Measurements from ENCODE around the gene SLC36A4. TPM values are rescaled to one million over a fixed set of nuclear protein-coding genes. Genes with fewer than 3 reads are reported as not detected.

Gene SLC36A4
- total and polyA plus RNA-seq, 9 of the 15 experiments (the other 6 are each of a cell fraction or from before 2014, with no cell fraction given) = 1.4 to 8.0 (median 5.4) TPM

DNA sequence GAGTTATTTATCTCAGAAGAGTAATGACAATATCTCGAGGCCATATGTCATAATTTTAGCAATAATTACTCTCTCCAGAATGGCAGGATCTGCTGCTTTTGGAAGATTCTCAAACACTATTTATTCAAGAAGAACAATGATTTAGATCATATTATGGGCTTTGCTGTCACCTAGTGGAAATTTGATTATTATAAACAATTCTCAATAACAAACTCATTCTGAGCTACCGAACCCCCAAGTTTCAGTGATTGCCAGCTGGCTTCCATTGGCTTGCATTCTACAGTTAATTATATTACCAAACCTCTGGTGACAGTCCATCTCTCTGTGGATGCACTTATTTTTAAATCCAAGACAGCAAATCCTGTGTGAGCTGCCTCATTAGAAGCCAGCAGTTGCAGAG lies 27.9 kb upstream of the SLC36A4 start:
- no peak overlapping the region for H3K27ac ChIP-seq (ENCODE audit: extremely low read depth, low read depth, low read length)
- H3K4me3 ChIP-seq = no peak overlapping the region
- H3K27me3 ChIP-seq (ENCODE audit: control insufficient read depth in 2 of 2, insufficient read depth in 2 of 2, low read length in 2 of 2) = no peaks in the 10 kb centered on the region
- H3K9me3 ChIP-seq (replicated peaks; ENCODE audit: control insufficient read depth, insufficient read depth, low read depth, low read length) = no peaks in the 10 kb centered on the region
- H3K4me1 ChIP-seq (replicated peaks in 1 of 2; ENCODE audit: control insufficient read depth in 2 of 2, insufficient read depth in 2 of 2, low read length in 2 of 2) = no peaks in the 10 kb centered on the region
- no peak overlapping the region for H3K4me2 ChIP-seq (ENCODE audit: insufficient read depth, low read length)
- ChIA-PET POLR2A (no interaction called here), CTCF (ENCODE audit: low intra/inter-chr PET ratio) (interaction anchor here (1.3 kb wide), 1 partner anchor 283 kb away, joined by 6 read pairs; no protein-coding TSS in a partner anchor)
- FAIRE-seq (no peak), ATAC-seq (peak; percentile 38; the same call in 1 of the 3 replicates), DNase-seq (ENCODE audit: extremely low read depth in 1 of 4, low spot score in 3 of 4) (peak in 2 of 4 experiments; percentile 9)
- no peaks in the 10 kb centered on the region for H4K20me1 ChIP-seq (replicated peaks; ENCODE audit: control insufficient read depth, insufficient read depth, low read length)
- no peaks in the 10 kb centered on the region for H3K36me3 ChIP-seq (ENCODE audit: control insufficient read depth, insufficient read depth, low read length)
- in situ Hi-C loops (cut with MboI) (no loop called here), intact Hi-C loops (cut with micrococcal nuclease) (loop anchor here (2.0 kb wide), 1 partner anchor 283 kb away; no protein-coding TSS in a partner anchor)
- no TSS peak for BruUV-seq (replicated peaks)
- H3K9me1 ChIP-seq (ENCODE audit: control insufficient read depth, insufficient read depth, low read length) = no peaks in the 10 kb centered on the region
- no peaks in the 10 kb centered on the region for H3K79me2 ChIP-seq (ENCODE audit: control insufficient read depth, insufficient read depth, low read length)
- H2AFZ ChIP-seq (ENCODE audit: low read depth, low read length) = no peak overlapping the region
- WGBS (ENCODE audit: insufficient coverage, low coverage, missing lambda C conversion rate) = 2% methylated on average over 2 of the region's 2 CpGs
- no peak overlapping the region for H3K9ac ChIP-seq (ENCODE audit: insufficient read depth in 1 of 2, low read depth in 2 of 2, low read length in 2 of 2)
- TF ChIP-seq RBFOX2 (IDR thresholded peaks at IDR 0.05; ENCODE audit: low read depth, low read length) (no peak), DACH1 (IDR thresholded peaks at IDR 0.05; ENCODE audit: partially characterized antibody) (no peak), IRF2 (CRISPR knock-in tag; IDR thresholded peaks at IDR 0.05) (no peak), KLF6 (CRISPR knock-in tag; IDR thresholded peaks at IDR 0.05; ENCODE audit: borderline replicate concordance) (no peak), ILF3 (IDR thresholded peaks at IDR 0.05; ENCODE audit: borderline replicate concordance) (no peak), ZSCAN29 (IDR thresholded peaks at IDR 0.05) (no peak)
- TF ChIP-seq, protein P1, sequence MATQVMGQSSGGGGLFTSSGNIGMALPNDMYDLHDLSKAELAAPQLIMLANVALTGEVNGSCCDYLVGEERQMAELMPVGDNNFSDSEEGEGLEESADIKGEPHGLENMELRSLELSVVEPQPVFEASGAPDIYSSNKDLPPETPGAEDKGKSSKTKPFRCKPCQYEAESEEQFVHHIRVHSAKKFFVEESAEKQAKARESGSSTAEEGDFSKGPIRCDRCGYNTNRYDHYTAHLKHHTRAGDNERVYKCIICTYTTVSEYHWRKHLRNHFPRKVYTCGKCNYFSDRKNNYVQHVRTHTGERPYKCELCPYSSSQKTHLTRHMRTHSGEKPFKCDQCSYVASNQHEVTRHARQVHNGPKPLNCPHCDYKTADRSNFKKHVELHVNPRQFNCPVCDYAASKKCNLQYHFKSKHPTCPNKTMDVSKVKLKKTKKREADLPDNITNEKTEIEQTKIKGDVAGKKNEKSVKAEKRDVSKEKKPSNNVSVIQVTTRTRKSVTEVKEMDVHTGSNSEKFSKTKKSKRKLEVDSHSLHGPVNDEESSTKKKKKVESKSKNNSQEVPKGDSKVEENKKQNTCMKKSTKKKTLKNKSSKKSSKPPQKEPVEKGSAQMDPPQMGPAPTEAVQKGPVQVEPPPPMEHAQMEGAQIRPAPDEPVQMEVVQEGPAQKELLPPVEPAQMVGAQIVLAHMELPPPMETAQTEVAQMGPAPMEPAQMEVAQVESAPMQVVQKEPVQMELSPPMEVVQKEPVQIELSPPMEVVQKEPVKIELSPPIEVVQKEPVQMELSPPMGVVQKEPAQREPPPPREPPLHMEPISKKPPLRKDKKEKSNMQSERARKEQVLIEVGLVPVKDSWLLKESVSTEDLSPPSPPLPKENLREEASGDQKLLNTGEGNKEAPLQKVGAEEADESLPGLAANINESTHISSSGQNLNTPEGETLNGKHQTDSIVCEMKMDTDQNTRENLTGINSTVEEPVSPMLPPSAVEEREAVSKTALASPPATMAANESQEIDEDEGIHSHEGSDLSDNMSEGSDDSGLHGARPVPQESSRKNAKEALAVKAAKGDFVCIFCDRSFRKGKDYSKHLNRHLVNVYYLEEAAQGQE (IDR thresholded peaks at IDR 0.05; ENCODE audit: borderline replicate concordance) = peak; percentile 45; the same call in 1 of the 2 replicates
- TF ChIP-seq, protein P1 (CRISPR knock-in tag; IDR thresholded peaks at IDR 0.05; ENCODE audit: low read depth) = no peak
- TF ChIP-seq, protein P2, sequence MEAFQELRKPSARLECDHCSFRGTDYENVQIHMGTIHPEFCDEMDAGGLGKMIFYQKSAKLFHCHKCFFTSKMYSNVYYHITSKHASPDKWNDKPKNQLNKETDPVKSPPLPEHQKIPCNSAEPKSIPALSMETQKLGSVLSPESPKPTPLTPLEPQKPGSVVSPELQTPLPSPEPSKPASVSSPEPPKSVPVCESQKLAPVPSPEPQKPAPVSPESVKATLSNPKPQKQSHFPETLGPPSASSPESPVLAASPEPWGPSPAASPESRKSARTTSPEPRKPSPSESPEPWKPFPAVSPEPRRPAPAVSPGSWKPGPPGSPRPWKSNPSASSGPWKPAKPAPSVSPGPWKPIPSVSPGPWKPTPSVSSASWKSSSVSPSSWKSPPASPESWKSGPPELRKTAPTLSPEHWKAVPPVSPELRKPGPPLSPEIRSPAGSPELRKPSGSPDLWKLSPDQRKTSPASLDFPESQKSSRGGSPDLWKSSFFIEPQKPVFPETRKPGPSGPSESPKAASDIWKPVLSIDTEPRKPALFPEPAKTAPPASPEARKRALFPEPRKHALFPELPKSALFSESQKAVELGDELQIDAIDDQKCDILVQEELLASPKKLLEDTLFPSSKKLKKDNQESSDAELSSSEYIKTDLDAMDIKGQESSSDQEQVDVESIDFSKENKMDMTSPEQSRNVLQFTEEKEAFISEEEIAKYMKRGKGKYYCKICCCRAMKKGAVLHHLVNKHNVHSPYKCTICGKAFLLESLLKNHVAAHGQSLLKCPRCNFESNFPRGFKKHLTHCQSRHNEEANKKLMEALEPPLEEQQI (IDR thresholded peaks at IDR 0.05) = no peak
- TF ChIP-seq, protein P3, sequence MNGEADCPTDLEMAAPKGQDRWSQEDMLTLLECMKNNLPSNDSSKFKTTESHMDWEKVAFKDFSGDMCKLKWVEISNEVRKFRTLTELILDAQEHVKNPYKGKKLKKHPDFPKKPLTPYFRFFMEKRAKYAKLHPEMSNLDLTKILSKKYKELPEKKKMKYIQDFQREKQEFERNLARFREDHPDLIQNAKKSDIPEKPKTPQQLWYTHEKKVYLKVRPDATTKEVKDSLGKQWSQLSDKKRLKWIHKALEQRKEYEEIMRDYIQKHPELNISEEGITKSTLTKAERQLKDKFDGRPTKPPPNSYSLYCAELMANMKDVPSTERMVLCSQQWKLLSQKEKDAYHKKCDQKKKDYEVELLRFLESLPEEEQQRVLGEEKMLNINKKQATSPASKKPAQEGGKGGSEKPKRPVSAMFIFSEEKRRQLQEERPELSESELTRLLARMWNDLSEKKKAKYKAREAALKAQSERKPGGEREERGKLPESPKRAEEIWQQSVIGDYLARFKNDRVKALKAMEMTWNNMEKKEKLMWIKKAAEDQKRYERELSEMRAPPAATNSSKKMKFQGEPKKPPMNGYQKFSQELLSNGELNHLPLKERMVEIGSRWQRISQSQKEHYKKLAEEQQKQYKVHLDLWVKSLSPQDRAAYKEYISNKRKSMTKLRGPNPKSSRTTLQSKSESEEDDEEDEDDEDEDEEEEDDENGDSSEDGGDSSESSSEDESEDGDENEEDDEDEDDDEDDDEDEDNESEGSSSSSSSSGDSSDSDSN (IDR thresholded peaks at IDR 0.05; ENCODE audit: borderline replicate concordance in 1 of 2, low read depth in 2 of 2, low read length in 2 of 2) = no peak
